ENCODE results near the gene SYT6. TPM values are rescaled to one million over a fixed set of nuclear protein-coding genes. Genes with fewer than 3 reads are reported as not detected.

The SYT6 gene
- total RNA-seq, 1 experiment from 2014 or later = not detected

DNA sequence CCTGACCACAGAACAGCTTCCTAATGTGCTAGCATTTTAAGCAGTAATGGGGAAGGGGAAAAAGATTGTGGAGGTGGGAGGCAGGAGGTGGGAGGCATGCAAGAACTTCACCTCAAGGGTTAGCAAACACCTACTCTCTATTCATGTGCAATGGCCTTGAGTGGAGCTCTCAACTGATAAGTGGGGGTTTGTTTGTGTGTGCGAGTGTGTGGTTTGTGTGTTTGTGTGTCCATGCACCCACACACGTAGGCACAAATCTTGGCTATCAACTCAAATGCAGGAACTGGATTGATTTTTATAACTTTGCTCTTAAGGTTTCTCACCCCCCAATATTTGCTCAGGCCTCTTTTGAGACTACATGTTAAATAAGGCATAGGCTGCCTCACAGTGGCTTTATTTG lies 78.6 kb downstream of the SYT6 start:
- Histone ChIP-seq H3K27ac (ENCODE audit: low read depth, low read length) (no peak overlapping the region), H3K4me1 (ENCODE audit: control insufficient read depth in 1 of 2, insufficient read depth in 2 of 2, low read length in 2 of 2) (no peaks in the 10 kb centered on the region), H3K9me2 (ENCODE audit: insufficient read depth) (no peaks in the 10 kb centered on the region), H3K9ac (ENCODE audit: low read length) (no peak overlapping the region), H3K4me3 (replicated peaks in 1 of 2; ENCODE audit: low read depth in 1 of 2, low read length in 2 of 2) (no peak overlapping the region), H3K79me2 (ENCODE audit: insufficient read depth, low read length) (no peaks in the 10 kb centered on the region), H3K36me3 (ENCODE audit: control insufficient read depth in 1 of 2, insufficient read depth in 2 of 2, low read length in 2 of 2) (no peaks in the 10 kb centered on the region), H3K27me3 (ENCODE audit: insufficient read depth, low read length) (0 out of 2 replicates have a peak, but pooled peaks cover 6% of the 10 kb centered on the region), H3K9me3 (ENCODE audit: control insufficient read depth in 1 of 2, insufficient read depth in 1 of 2, low read depth in 1 of 2, low read length in 2 of 2) (peaks cover 11 to 12% of the 10 kb centered on the region in 2 experiments; a peak in 2 of 4 replicates), H4K20me1 (ENCODE audit: insufficient read depth) (no peaks in the 10 kb centered on the region), H3K4me2 (ENCODE audit: low read length) (no peak overlapping the region), H2AFZ (ENCODE audit: low read depth, low read length, poor library complexity, severe bottlenecking) (no peak overlapping the region)
- ATAC-seq (no peak), DNase-seq (ENCODE audit: low read depth, low spot score) (no peak)
- intact Hi-C loops (cut with micrococcal nuclease) = no loop called here
- ChIA-PET POLR2A (no interaction called here), CTCF (no interaction called here), RAD21 (ENCODE audit: low non-redundant PET in 1 of 2, low total read pairs in 2 of 2, uncharacterized antibody in 2 of 2, unreplicated experiment in 2 of 2) (no interaction called here)
- TF ChIP-seq, protein P1, sequence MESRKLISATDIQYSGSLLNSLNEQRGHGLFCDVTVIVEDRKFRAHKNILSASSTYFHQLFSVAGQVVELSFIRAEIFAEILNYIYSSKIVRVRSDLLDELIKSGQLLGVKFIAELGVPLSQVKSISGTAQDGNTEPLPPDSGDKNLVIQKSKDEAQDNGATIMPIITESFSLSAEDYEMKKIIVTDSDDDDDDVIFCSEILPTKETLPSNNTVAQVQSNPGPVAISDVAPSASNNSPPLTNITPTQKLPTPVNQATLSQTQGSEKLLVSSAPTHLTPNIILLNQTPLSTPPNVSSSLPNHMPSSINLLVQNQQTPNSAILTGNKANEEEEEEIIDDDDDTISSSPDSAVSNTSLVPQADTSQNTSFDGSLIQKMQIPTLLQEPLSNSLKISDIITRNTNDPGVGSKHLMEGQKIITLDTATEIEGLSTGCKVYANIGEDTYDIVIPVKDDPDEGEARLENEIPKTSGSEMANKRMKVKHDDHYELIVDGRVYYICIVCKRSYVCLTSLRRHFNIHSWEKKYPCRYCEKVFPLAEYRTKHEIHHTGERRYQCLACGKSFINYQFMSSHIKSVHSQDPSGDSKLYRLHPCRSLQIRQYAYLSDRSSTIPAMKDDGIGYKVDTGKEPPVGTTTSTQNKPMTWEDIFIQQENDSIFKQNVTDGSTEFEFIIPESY (IDR thresholded peaks at IDR 0.05; ENCODE audit: extremely low read depth, insufficient replicate concordance, low read length) = no peak
- TF ChIP-seq EZH2 (IDR thresholded peaks at IDR 0.05) = no peak
- TF ChIP-seq EZH2phosphoT487 (IDR thresholded peaks at IDR 0.05; ENCODE audit: borderline replicate concordance) = no peak
- TF ChIP-seq, protein P2, sequence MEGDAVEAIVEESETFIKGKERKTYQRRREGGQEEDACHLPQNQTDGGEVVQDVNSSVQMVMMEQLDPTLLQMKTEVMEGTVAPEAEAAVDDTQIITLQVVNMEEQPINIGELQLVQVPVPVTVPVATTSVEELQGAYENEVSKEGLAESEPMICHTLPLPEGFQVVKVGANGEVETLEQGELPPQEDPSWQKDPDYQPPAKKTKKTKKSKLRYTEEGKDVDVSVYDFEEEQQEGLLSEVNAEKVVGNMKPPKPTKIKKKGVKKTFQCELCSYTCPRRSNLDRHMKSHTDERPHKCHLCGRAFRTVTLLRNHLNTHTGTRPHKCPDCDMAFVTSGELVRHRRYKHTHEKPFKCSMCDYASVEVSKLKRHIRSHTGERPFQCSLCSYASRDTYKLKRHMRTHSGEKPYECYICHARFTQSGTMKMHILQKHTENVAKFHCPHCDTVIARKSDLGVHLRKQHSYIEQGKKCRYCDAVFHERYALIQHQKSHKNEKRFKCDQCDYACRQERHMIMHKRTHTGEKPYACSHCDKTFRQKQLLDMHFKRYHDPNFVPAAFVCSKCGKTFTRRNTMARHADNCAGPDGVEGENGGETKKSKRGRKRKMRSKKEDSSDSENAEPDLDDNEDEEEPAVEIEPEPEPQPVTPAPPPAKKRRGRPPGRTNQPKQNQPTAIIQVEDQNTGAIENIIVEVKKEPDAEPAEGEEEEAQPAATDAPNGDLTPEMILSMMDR (IDR thresholded peaks at IDR 0.05 in 2 of 3, conservative IDR thresholded peaks at IDR 0.05 in 1 of 3; ENCODE audit: borderline replicate concordance in 1 of 3, insufficient read depth in 1 of 3, low read depth in 2 of 3, low read length in 2 of 3) = no peak
- TF ChIP-seq EGR1 (IDR thresholded peaks at IDR 0.05; ENCODE audit: low read depth) = no peak
- no peak for TF ChIP-seq SRF (IDR thresholded peaks at IDR 0.05; ENCODE audit: low read depth)
- no peak for TF ChIP-seq YY1 (IDR thresholded peaks at IDR 0.05; ENCODE audit: extremely low read depth, insufficient replicate concordance, low read depth, low read length)
- no peak for TF ChIP-seq JUND (IDR thresholded peaks at IDR 0.05)
- TF ChIP-seq TCF7L2 (IDR thresholded peaks at IDR 0.05; ENCODE audit: borderline replicate concordance, extremely low read depth, insufficient read depth, insufficient read length) = no peak
- TF ChIP-seq POLR2A (IDR thresholded peaks at IDR 0.05; ENCODE audit: borderline replicate concordance, extremely low read depth, insufficient read depth, insufficient read length) = no peak
- no peak for TF ChIP-seq ZNF274 (IDR thresholded peaks at IDR 0.05; ENCODE audit: low read depth, low read length)
- TF ChIP-seq, protein P3, sequence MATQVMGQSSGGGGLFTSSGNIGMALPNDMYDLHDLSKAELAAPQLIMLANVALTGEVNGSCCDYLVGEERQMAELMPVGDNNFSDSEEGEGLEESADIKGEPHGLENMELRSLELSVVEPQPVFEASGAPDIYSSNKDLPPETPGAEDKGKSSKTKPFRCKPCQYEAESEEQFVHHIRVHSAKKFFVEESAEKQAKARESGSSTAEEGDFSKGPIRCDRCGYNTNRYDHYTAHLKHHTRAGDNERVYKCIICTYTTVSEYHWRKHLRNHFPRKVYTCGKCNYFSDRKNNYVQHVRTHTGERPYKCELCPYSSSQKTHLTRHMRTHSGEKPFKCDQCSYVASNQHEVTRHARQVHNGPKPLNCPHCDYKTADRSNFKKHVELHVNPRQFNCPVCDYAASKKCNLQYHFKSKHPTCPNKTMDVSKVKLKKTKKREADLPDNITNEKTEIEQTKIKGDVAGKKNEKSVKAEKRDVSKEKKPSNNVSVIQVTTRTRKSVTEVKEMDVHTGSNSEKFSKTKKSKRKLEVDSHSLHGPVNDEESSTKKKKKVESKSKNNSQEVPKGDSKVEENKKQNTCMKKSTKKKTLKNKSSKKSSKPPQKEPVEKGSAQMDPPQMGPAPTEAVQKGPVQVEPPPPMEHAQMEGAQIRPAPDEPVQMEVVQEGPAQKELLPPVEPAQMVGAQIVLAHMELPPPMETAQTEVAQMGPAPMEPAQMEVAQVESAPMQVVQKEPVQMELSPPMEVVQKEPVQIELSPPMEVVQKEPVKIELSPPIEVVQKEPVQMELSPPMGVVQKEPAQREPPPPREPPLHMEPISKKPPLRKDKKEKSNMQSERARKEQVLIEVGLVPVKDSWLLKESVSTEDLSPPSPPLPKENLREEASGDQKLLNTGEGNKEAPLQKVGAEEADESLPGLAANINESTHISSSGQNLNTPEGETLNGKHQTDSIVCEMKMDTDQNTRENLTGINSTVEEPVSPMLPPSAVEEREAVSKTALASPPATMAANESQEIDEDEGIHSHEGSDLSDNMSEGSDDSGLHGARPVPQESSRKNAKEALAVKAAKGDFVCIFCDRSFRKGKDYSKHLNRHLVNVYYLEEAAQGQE (IDR thresholded peaks at IDR 0.05; ENCODE audit: low read depth) = no peak
- TF ChIP-seq POLR2AphosphoS5 (IDR thresholded peaks at IDR 0.05; ENCODE audit: low read depth, low read length) = no peak
- TF ChIP-seq FOSL1 (IDR thresholded peaks at IDR 0.05; ENCODE audit: low read depth) = no peak
- BruUV-seq (replicated peaks) = no TSS peak
